ENCODE results near the gene MAML3. TPM values are rescaled to one million over a fixed set of nuclear protein-coding genes. Genes with fewer than 3 reads are reported as not detected.

MAML3 gene
- total RNA-seq, 1 experiment from 2014 or later, result 0.89 TPM

DNA sequence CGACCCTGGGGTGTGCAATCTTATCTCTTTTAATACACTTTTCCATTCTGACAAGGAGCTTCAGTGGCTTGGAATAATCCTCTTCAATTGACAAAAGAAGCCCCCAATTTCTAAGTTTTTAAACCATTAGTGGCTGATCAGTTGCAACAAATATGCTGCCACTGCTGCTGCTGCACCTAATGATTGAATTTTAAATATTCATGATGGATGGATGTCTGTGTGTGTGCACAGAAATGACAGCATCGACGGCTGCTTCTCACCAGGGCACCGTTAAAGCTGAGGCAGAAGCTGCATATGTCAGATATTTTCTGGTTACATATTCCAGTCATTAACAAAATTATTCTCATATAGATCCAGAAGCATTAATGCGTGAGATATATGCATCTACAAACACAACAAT is 306.0 kb downstream of the MAML3 start:
- Mint-ChIP-seq H3K4me1 (ENCODE audit: insufficient read depth, unreplicated experiment) (peaks cover 3% of the 10 kb centered on the region), H3K36me3 (ENCODE audit: insufficient read depth, unreplicated experiment) (no peaks in the 10 kb centered on the region), H3K4me3 (ENCODE audit: unreplicated experiment) (no peak overlapping the region), H3K27me3 (ENCODE audit: insufficient read depth, unreplicated experiment) (no peaks in the 10 kb centered on the region), H3K9me3 (ENCODE audit: unreplicated experiment) (no peaks in the 10 kb centered on the region), H3K27ac (ENCODE audit: low read depth, unreplicated experiment) (no peak overlapping the region)
- no TSS peak for BruUV-seq (replicated peaks)
- intact Hi-C loops (cut with micrococcal nuclease), result no loop called here
- no peak for DNase-seq (ENCODE audit: unreplicated experiment)
- CTCF ChIA-PET, result no interaction called here
- TF ChIP-seq, protein P1, sequence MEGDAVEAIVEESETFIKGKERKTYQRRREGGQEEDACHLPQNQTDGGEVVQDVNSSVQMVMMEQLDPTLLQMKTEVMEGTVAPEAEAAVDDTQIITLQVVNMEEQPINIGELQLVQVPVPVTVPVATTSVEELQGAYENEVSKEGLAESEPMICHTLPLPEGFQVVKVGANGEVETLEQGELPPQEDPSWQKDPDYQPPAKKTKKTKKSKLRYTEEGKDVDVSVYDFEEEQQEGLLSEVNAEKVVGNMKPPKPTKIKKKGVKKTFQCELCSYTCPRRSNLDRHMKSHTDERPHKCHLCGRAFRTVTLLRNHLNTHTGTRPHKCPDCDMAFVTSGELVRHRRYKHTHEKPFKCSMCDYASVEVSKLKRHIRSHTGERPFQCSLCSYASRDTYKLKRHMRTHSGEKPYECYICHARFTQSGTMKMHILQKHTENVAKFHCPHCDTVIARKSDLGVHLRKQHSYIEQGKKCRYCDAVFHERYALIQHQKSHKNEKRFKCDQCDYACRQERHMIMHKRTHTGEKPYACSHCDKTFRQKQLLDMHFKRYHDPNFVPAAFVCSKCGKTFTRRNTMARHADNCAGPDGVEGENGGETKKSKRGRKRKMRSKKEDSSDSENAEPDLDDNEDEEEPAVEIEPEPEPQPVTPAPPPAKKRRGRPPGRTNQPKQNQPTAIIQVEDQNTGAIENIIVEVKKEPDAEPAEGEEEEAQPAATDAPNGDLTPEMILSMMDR (IDR thresholded peaks at IDR 0.05; ENCODE audit: unreplicated experiment), result no peak
- POLR2A ChIA-PET, result no interaction called here

DNA sequence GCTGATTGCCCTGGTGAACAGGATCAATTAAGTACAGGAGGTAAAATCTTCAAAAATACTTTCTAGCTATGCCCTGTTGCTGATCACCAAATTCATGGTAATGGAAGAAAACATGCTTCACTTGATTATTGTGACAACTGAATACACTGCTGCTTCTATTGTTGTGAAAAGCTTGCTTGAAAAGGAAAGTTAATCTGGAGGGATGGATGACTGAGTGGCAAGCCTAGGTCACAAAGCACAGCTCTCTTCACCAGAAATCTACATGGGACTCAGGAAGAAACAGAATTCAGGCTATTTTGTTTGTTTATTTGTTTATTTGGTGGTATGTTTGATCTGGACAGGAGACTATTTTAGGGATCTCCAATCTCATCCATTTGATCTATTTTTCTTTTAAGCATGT is 306.4 kb downstream of the MAML3 start:
- no peak overlapping the region for H3K4me3 Mint-ChIP-seq (ENCODE audit: unreplicated experiment)
- no peaks in the 10 kb centered on the region for H3K9me3 Mint-ChIP-seq (ENCODE audit: unreplicated experiment)
- no TSS peak for BruUV-seq (replicated peaks)
- intact Hi-C loops (cut with micrococcal nuclease), result no loop called here
- POLR2A ChIA-PET, result no interaction called here
- CTCF ChIA-PET, result no interaction called here
- H3K36me3 Mint-ChIP-seq (ENCODE audit: insufficient read depth, unreplicated experiment), result no peaks in the 10 kb centered on the region
- no peak overlapping the region for H3K27ac Mint-ChIP-seq (ENCODE audit: low read depth, unreplicated experiment)
- DNase-seq (ENCODE audit: unreplicated experiment), result no peak
- H3K27me3 Mint-ChIP-seq (ENCODE audit: insufficient read depth, unreplicated experiment), result no peaks in the 10 kb centered on the region
- TF ChIP-seq, protein P1 (IDR thresholded peaks at IDR 0.05; ENCODE audit: unreplicated experiment), result no peak
- no peaks in the 10 kb centered on the region for H3K4me1 Mint-ChIP-seq (ENCODE audit: insufficient read depth, unreplicated experiment)

DNA sequence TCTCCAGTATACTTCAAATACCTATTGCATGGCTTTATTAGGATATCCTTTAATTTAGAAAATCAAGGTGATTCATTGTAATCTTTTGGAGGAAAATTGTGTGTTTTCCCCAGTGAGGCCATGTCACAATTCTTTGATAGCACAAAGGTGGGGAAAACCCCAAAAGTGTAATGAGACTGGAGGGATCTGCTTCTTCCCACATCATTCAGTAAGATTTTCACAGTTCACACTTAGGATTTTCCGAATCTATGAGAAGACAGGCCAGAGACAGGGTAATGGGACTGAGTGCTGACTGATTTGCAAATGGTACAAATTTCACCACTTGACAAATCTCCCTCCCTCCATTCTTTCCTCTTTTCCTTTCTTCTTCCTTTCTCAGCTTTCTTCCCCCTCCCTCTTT is 307.2 kb downstream of the MAML3 start:
- no peaks in the 10 kb centered on the region for H3K4me1 Mint-ChIP-seq (ENCODE audit: insufficient read depth, unreplicated experiment)
- no peaks in the 10 kb centered on the region for H3K36me3 Mint-ChIP-seq (ENCODE audit: insufficient read depth, unreplicated experiment)
- ChIA-PET CTCF (interaction anchor here (0.7 kb wide), 2 partner anchors 53 to 110 kb away, joined by 3 to 4 read pairs; no protein-coding TSS in a partner anchor), POLR2A (no interaction called here)
- no TSS peak for BruUV-seq (replicated peaks)
- no peaks in the 10 kb centered on the region for H3K9me3 Mint-ChIP-seq (ENCODE audit: unreplicated experiment)
- H3K4me3 Mint-ChIP-seq (ENCODE audit: unreplicated experiment), result no peak overlapping the region
- TF ChIP-seq, protein P1 (IDR thresholded peaks at IDR 0.05; ENCODE audit: unreplicated experiment), result no peak
- no peak for DNase-seq (ENCODE audit: unreplicated experiment)
- H3K27me3 Mint-ChIP-seq (ENCODE audit: insufficient read depth, unreplicated experiment), result no peaks in the 10 kb centered on the region
- H3K27ac Mint-ChIP-seq (ENCODE audit: low read depth, unreplicated experiment), result no peak overlapping the region
- intact Hi-C loops (cut with micrococcal nuclease), result no loop called here

DNA sequence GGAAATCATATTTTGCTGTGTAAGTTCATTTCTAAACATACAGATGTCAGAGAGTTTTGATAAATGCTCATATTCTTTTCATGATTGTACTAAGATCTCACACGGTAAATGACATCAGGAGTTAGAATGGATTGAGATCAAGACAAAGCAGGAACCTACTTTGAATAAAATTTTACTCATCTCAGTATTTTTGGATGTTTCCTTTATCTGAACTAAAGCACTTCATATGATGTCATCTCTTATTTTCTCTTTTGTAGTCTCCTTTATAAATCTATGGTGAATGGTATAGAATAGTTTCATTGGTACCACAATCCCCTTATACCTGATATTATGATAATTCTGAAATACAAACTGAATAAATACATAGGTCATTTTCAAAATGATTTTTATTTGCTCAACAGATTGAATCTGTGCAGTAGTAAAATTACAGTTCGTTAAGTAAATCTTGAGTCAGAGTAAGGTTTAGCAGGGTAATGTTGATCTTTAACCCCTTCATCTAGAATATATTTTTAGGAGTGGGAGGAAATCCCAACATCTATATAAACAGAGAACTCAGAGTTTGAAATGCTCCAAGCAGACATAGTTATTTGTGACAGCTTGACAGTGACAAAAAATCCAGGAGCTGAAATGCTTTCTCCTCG is 308.4 kb downstream of the MAML3 start:
- Mint-ChIP-seq H3K9me3 (ENCODE audit: unreplicated experiment) (no peaks in the 10 kb centered on the region), H3K27me3 (ENCODE audit: insufficient read depth, unreplicated experiment) (no peaks in the 10 kb centered on the region), H3K4me3 (ENCODE audit: unreplicated experiment) (no peak overlapping the region), H3K36me3 (ENCODE audit: insufficient read depth, unreplicated experiment) (no peaks in the 10 kb centered on the region), H3K4me1 (ENCODE audit: insufficient read depth, unreplicated experiment) (no peaks in the 10 kb centered on the region), H3K27ac (ENCODE audit: low read depth, unreplicated experiment) (no peak overlapping the region)
- DNase-seq (ENCODE audit: unreplicated experiment), result no peak
- BruUV-seq (replicated peaks), result no TSS peak
- CTCF ChIA-PET, result no interaction called here
- TF ChIP-seq, protein P1 (IDR thresholded peaks at IDR 0.05; ENCODE audit: unreplicated experiment), result no peak
- POLR2A ChIA-PET, result no interaction called here
- intact Hi-C loops (cut with micrococcal nuclease), result no loop called here
